Daoy (cell line): ENCODE data around the gene UBQLNL. TPM values are rescaled to one million over a fixed set of nuclear protein-coding genes. Genes with fewer than 3 reads are reported as not detected.

Source experiments
- DNase-seq: peaks from one replicate; pipeline ENCODE4 v3.0.0-alpha.2; 2015; ENCODE audit warnings: low read depth
- total RNA-seq: library from RNA; depleted of rRNA; stranded (reverse); fragments of >200 nt; shearing (Covaris generic); gene quantifications from 2 replicates; pipeline ENCODE4 v1.2.3, GENCODE V29; 2014; rRNA removed

Gene UBQLNL, protein sequence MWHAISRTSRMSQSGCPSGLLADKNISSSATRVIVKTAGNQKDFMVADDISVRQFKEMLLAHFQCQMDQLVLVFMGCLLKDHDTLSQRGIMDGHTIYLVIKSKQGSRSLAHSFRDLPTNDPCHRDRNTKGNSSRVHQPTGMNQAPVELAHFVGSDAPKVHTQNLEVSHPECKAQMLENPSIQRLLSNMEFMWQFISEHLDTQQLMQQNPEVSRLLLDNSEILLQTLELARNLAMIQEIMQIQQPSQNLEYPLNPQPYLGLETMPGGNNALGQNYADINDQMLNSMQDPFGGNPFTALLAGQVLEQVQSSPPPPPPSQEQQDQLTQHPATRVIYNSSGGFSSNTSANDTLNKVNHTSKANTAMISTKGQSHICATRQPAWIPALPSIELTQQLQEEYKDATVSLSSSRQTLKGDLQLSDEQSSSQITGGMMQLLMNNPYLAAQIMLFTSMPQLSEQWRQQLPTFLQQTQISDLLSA
- not detected in 2 replicates for total RNA-seq

GRCh38 chr11:5516599-5516998 is at the start of gene UBQLNL:
TSS of gene UBQLNL (minus strand) at chr11:5516699. CDS start at chr11:5516441, 258 bp downstream.
- no peak for DNase-seq

DNA sequence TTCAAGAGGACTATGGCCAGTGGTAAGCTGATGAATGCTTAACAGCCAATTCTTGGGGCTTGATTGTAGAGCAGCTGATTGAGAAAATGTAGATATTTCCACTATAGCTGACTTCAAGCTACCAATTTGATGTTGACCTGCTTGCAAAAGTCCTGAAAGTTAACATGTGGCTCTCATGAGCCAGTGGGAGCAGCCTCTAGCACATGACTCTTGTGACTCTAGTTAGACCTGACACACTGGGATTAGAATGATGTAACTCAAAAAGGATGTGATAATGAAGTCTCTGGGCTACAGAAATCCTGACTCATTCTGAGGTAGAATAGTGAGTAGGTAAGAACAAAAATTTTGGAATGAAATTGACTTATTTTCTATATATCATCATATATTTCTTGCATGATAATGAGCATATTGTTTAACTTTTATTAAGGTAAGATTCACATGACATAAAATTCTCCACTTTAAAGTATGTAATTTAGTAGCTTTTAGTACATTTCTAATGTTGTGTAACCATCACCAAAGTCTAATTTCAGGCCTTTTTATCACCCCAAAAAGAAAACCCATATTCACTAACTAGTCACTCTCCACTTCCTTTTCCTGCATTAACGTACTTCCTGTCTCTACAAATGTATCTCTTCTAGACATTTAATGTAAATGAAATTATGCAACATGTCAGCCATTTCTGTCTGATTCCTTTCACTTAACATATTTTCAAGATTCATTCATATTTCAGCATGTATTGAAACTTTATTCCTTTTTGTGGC is 47.9 kb upstream of the UBQLNL start:
- peak; percentile 2 for DNase-seq

- DNase-seq: no peak
Observed at GRCh38 chr11:5557751-5558150, 41.3 kb upstream of the UBQLNL start.

GRCh38 chr11:5556596-5557188 is 40.2 kb upstream of the UBQLNL start:
- no peak for DNase-seq

DNA sequence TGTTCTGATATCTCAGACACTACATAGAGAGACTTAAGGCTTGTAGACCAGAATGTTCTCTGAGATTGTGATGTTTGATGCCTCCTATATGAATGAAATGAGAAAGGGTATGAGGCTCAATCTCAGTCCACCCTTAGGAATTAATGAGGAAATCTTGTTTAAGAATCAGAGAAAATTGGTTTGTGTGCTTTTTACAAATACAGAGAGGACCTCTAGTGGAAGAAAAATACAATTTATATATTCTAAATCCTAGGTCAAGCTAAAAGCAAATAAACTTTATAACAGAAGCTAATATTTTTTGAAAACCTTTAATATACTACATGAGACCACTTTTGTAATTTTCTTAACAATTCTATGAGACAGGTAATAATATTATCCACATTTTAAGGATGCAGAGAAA is 36.8 kb upstream of the UBQLNL start:
- no peak for DNase-seq

DNA sequence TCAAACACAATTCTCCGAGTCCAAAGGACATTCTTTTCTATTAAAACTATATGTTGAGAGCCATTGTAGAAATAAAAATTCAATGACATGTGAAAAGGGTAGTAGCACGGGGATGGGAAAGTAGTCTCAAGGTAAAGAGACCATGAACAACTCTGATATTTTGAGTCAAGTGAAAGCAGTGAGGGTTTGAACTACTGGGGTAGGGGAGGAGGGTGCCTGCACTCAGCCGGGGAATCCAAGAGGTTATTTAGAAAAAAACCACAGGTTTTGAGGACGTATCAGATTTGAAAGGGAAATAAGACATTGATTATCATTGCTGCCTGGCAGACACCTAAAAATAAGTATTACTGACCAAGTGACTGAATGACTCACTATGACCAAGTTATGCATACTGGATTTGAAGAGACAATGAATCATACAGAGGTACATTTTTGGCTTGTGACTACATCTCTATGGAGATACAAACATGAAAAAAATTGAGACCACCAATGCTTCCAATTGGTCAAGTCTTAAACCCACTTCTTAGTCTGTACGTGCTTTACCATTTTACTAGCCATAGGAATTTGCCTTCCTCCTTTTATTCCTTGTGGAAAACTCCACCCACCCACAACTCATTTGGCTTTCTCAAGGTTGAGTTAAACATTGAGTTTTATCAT is 34.1 kb upstream of the UBQLNL start:
- peak; percentile 22 for DNase-seq

DNA sequence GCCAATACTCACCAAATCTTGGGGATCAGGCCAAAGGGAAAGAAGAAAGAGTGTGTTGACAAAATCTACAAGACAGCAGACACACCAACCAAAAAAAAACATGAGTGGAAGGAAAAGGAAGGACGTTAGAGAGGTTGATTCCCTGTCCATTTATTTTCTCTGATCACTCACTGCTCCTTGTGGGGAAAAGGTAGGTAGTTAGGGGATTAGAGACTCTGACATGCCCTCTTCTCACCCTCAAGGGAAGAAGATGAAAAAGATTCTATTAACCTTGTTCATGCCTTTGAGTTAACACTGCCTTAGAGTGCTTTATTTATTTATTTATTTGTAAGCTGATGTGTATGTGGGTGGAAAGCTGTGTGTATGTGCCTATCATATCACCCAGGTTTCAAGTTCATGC is 31.9 kb upstream of the UBQLNL start, which contains the start of gene OR52H1:
TSS of gene OR52H1 (minus strand) at position 101 of the 400 bp plus-strand sequence. CDS start 3,035 bp downstream, outside the sequence.
- DNase-seq: no peak

DNA sequence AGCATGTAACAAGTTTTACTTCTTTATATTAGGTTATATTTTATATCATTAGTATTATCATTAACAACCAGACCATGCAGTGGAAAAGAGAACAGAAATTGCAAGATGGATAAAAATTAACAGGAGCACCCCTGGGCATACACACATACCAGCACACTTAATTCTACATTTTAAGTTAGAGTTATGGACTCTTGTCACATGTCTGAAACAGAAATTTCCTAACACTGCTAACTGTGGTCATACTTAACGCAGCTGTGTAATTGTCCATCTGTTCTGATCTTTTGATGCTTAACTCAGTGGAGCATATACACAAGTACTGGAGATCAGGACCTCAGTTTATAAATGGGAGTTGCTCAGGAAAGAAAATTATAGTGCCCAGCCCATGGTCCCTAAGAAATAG is 31.5 kb upstream of the UBQLNL start:
- no peak for DNase-seq

- DNase-seq: no peak
Observed at GRCh38 chr11:5546457-5546856, 30.0 kb upstream of the UBQLNL start.

DNA sequence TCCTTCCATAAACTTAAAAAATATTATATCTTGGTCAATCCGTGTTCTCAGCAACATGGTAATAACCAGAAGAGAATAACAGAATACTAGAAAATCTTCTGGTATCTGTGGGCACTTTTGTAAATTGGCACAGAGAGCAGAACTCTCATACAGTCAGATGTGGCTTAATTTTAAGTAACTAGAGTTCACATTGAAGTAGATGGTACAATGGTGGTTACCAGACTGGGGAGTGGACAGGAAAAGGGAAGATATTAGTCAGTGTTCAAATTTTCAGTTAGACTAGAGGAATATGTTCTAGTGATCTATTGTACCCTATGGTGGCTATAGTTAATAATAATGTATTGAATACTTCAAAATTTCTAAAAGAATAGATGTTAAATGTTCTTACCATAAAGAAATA is 24.9 kb upstream of the UBQLNL start:
- no peak for DNase-seq

DNA sequence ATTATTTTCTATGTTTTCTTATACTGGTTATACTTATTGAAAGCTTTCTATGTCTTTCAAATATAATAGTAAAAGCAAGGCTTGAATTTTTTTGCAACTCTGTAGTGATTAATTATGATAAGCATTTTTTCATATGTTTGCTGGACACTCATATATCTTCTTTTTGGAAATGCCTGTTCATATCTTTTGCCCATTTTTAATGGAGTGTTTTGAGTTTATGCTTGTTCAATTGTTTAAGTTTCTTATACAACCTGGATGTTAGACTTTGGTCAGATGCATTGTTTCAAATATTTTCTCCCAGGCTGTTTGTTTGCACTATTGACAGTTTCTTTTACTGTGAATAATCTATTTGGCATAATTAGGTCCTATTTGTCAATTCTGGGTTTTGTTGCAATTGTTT is 20.0 kb upstream of the UBQLNL start:
- DNase-seq: no peak

- no peak for DNase-seq
Observed at GRCh38 chr11:5534046-5534445, 17.5 kb upstream of the UBQLNL start.

- no peak for DNase-seq
Observed at GRCh38 chr11:5531053-5531831, 14.7 kb upstream of the UBQLNL start.

- DNase-seq: no peak
Observed at GRCh38 chr11:5528495-5528894, 12.0 kb upstream of the UBQLNL start.

- DNase-seq: no peak
Observed at GRCh38 chr11:5527716-5528115, 11.2 kb upstream of the UBQLNL start.

DNA sequence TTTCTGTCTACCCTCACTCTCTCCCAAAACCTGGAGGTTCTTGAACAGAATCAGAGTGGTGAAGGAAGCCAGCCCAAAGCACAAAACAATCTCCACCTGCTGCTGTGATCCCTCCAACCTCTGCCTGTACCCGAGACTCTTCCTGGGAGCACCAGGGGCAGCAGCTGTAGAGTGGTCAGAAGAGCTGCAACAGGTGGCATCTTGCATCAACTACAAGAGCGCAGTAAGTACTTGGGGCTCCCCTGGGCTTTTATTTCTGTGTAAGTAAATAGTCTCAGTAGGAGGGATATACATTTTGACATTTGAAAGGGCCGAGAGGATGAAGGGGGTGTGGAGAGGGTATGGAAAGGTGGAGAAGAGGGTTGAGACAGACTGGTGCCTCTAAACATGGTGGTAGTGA is 8.3 kb upstream of the UBQLNL start:
- DNase-seq: no peak

DNA sequence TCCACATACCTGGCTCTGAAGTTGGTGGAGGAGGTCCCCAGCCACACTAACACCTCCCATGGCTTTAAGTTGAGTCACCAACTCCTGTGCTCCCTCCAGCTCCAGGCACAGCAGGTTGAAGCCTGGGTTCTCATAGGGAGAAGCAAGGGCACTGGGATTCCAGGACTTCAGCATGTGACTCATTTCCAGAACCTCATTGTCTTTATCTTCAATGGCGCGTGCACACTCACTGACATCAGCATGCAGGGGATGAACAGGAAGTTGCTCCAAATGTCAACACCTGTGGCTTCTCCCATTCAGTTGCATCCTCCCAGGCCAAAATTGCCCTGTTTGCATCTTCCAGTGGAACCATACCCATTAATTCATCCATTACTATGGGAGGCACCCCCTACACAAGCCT is 5.8 kb upstream of the UBQLNL start:
- DNase-seq: no peak

GRCh38 chr11:5521540-5521939 is 5.0 kb upstream of the UBQLNL start:
- DNase-seq: no peak

- no peak for DNase-seq
Observed at GRCh38 chr11:5514841-5515240, 1.7 kb downstream of the UBQLNL start.

DNA sequence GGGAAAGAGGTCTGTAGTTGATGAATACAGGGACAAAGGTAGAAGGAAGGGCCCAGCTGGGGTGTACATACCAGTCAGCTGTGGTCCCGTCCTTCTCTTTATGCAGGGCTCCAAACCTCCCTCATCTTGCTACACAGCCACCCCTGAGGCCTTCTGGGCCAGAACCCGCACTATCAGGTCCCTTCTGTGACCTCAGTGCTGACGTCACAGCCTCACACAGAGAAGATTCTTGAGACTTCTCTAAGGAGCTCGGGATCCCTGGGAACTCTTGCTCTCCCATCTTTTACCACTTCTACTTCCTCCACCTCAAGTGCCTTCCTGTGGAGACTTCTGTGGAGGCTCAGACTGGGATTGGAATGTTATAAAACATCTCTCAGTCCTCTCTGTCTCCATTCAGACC is 6.7 kb downstream of the UBQLNL start, which contains the start of gene UBQLN3:
TSS of gene UBQLN3 (minus strand) at position 155 of the 400 bp plus-strand sequence. CDS start 399 bp downstream, outside the sequence.
- no peak for DNase-seq

- no peak for DNase-seq
Observed at GRCh38 chr11:5508605-5509004, 7.9 kb downstream of the UBQLNL start.
